Occipital lobe (tissue), 2 donors: Measurements from ENCODE around the gene CXCR4. TPM values are rescaled to one million over a fixed set of nuclear protein-coding genes. Genes with fewer than 3 reads are reported as not detected.
"Not testable (repeated sequence)": the region's sequence is repeated elsewhere in the genome, so short reads cannot be mapped to it uniquely, and the experiment has no call there.

ENCODE experiments used
- DNase-seq: peaks from one replicate; lab custom pipeline; 2025; lab: John Stamatoyannopoulos, UW
- total RNA-seq: library from RNA; depleted of rRNA; stranded (reverse); fragments of >200 nt; gene quantifications from one replicate; pipeline ENCODE4 v1.2.3, GENCODE V29; 2014

CXCR4 gene
- total RNA-seq, 1 donor from 2014 or later = 115 TPM

DNA sequence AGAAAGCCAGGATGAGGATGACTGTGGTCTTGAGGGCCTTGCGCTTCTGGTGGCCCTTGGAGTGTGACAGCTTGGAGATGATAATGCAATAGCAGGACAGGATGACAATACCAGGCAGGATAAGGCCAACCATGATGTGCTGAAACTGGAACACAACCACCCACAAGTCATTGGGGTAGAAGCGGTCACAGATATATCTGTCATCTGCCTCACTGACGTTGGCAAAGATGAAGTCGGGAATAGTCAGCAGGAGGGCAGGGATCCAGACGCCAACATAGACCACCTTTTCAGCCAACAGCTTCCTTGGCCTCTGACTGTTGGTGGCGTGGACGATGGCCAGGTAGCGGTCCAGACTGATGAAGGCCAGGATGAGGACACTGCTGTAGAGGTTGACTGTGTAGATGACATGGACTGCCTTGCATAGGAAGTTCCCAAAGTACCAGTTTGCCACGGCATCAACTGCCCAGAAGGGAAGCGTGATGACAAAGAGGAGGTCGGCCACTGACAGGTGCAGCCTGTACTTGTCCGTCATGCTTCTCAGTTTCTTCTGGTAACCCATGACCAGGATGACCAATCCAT, 2.7 kb downstream of the CXCR4 start:
- no peak for DNase-seq

DNA sequence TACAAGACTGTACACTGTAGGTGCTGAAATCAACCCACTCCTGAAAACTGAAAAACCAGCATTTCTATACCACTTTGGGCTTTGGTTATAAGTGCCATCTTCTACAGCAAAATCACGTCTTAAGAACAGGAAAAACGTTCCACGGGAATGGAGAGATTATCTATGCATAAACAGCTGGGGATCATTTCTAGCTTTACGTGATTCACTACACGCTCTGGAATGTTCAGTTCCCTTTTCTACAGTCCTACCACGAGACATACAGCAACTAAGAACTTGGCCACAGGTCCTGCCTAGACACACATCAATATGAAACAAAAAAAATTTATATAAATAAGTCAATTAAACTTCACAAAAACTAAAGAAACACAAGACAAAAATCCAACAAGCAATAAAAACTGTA, 3.6 kb downstream of the CXCR4 start:
- no peak for DNase-seq

GRCh38 chr2:136113209-136113971, 4.6 kb downstream of the CXCR4 start:
- DNase-seq = no peak

DNA sequence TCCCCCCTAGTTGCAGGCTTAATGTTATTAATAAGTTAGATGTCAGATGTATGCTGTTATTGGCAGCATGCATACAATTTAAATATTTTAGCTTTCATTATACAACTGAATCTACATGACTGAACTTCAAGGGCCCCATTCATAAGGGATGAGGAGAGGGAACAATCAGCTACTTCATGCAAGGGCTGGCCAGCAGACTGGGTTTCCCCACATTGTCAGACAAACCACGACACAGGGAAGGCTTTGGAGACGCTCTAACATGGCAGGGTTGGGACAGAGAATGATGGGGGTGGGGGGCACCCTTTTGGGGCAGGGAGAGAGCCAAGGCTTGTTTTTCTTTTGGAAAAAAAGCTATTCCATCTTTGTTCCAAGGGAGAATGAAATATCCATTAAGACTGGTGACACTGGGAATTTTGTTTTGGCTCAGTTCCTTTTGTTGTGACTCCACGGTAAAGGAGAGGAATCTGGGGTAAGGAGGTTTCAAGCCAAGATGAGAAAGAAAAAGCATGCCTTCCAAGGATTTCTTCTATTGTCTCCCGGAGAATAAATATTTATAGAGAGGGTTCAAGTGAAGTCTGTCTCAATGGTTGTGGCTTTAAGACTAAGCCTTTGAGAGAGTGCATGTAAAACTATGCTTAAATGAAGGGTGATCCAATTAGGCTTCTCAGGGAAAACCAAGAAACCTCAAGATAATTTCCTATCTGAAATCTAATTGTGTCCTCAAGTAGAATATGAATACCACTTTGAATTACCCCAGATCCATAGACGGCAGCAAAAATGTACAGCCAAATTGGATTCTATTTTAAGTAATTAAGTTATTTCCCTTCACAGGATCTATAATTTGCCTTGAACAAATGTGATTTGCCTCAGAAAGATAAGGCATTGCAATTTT, 5.4 kb downstream of the CXCR4 start:
- DNase-seq = no peak

DNA sequence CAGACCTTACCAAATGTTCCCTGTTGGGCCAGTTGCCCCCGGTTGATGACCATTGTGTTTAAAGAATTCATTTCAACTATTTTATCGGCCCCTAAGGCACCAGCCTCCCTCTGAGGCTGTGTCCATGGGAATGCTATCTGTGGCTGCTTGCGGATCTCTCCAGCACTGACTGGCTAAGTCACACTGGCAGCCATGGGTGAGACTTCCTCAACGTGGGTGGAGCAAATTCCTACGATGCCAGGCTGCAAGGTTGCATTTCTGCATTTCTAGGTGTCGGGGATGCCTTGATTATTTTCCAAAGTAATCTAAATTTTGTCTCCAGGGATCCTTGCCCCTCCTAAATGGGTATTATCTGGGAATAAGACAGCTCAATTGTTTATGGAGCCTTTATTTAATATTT, 6.2 kb downstream of the CXCR4 start:
- no peak for DNase-seq

DNA sequence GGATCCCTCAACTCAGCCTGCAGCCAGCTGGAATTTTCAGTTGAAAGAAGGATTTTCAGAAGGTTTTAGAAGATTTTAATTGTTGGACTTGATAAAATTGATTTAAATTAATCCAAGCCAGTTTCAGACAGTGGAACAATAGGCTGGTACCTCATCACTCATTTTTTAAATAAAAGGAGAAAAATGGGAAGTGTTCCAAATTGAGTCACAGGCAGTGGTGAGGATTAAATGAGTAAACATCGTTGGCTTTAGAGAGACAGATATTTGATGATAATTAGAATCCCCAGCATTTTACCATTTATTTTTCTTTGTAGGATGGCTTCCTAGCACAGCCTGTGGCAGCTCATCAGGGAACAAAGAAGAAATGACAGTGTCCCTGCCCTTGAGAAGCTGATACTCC, 7.4 kb downstream of the CXCR4 start:
- no peak for DNase-seq

DNA sequence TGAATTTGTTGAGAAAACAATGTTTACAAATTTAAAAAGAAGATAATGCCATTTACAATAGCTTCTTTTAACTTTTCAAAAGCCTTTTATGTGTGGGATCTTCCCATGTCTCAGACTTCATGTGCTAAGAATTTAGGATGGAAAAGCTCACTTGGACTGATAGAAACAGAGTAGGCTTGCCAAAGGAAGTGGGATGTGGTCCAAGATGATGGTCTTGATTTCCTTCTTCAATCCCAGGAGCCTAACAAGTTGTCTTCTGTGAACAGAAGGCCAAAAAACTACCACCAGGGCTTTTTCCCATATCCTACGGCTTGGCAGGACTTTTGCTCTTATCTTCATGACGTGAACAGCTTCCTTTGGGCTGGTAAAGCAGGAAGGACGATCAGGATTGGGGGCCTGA, 9.5 kb downstream of the CXCR4 start:
- DNase-seq = no peak

- no peak for DNase-seq
Measured at GRCh38 chr2:136107051-136108033, 10.6 kb downstream of the CXCR4 start.

DNA sequence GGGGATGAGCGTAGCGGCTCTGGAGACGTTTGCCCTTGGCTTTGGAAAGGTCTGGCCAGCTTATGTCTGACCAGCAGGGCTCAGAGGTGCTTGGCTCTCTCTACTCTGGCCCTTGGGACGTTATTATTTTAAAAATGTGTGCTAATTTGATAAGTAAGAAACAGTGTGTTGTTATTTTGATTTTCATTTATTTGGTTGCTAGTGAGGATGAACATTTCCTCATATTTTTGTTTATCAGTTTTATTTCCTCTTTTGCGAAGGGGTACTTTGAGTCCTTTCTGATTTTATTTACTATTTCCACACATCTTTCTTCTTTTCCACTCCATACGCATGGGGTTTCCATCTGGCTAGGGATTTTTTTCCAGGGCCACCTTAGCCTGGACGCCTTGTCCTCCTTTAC, 11.4 kb downstream of the CXCR4 start:
- DNase-seq = no peak

- no peak for DNase-seq
Measured at GRCh38 chr2:136104977-136105376, 13.0 kb downstream of the CXCR4 start.

DNA sequence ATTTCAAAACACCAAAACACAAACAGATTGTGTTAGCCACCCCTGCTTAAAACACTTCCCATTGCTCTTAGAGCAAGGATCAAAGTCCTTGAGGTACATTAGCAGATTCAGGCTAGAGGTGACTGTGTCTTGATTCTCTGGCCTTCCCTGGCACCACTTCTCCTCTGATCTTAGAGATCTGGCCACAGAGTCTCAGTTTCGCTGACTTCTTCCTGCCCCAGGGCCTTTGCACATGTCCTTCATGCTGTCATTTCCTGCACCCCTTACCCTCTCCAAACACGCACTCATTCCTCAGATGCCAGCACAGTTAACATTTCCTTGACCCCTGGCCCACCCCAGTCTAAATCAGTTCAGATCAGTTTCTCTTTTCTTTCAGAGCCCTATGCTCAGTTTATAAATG, 16.9 kb downstream of the CXCR4 start:
- no peak for DNase-seq

DNA sequence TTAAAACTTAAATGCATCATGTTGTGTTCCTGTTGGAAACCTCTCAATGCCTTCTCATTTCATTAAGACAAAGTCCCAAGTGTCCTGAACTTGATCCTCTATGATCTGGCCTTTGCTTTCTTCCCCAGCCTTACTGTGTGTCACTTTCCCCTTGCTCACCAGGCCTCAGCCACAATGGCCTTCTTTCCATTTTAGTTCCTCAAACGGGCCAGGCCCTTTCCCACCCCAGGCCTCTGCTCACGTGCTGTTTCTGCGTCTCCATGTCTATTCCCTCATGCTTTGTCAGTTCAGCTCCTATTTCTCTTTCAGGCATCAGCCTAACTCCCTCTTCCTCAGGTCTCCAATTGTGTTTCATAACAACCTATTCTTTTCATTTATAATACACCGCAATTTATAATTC, 19.5 kb downstream of the CXCR4 start:
- no peak for DNase-seq

DNA sequence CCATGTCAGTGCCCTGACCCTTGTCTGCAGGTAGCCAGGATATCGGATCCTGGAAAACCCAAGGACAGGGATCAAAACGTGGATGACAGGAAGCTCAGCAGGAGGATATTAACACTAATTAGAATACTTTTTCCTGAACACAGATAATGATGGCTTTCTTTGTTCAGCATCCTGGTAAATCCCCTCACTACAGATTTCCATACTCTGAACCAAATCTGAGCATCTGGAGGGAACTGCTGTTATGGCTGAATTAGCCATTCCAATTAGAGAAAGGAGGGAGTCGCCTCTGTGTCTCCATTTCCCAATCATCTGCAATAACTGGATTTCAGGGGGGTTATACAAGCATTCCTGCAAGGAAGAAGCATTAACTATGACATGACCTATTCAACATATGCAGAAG, 24.4 kb downstream of the CXCR4 start:
- DNase-seq = no peak

DNA sequence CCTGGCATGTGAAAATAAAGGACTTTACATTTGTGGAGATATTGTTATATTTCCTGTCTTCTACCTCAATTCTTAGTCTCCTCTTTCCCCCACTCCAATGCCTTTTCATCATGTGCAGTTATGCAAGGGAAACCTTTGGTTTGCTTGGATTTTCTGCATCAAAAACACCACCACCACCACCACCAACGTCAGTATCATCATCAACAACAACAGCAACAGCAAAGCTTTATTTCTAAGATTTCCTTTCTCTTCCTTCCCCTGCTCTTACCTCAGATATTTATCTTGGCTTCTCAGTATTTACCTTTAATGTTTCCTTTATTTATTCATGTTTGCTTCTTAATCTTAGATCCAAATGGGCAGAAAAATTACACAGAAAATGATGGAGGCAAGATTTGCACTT, 26.1 kb downstream of the CXCR4 start:
- DNase-seq = no peak

DNA sequence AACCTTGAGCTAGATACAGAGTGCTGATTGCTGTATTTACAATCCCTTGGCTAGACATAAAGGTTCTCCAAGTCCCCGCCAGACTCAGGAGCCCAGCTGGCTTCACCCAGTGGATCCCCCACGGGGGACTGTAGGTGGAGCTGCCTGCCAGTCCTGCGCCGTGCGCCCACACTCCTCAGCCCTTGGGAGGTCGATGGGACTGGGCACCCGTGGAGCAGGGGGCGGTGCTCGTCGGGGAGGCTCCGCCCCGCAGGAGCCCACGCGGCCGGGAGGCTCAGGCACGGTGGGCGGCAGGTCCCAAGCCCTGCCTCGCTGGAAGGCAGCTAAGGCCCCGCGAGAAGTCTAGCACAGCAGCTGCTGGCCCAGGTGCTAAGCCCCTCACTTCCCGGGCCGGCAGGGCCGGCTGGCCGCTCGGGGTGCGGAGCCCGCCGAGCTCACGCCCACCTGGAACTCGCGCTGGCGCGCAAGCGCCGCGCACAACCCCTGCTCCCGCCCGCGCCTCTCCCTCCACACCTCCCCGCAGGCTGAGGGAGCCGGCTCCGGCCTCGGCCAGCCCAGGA, 30.0 kb downstream of the CXCR4 start:
- not testable (repeated sequence) for DNase-seq

GRCh38 chr2:136086253-136087016, 31.5 kb downstream of the CXCR4 start:
- DNase-seq = no peak

GRCh38 chr2:136085453-136086209, 32.3 kb downstream of the CXCR4 start:
- DNase-seq = no peak

- DNase-seq = no peak
Measured at GRCh38 chr2:136081582-136082210, 36.3 kb downstream of the CXCR4 start.

GRCh38 chr2:136080114-136080513, 37.8 kb downstream of the CXCR4 start:
- no peak for DNase-seq
